WTC11 (cell line): ENCODE measurements around the gene CSNK1G1. TPM values are rescaled to one million over a fixed set of nuclear protein-coding genes. Genes with fewer than 3 reads are reported as not detected.

Experiments used
- ATAC-seq: fragments of 200-7000 bp; cut with Tn5 transposase; 2 replicates; pipeline ENCODE4 v1.10.0; 2021; ENCODE audit warnings: mild to moderate bottlenecking, moderate library complexity
- CTCF ChIA-PET: fragments of 300-600 bp; sonication (Branson Sonifier 250); formaldehyde crosslinking; loops from one replicate; lab custom pipeline; 2021; ENCODE audit warnings: antibody characterized with exemption; lab: Charles Lee
- POLR2A ChIA-PET: fragments of 350-600 bp; sonication (Branson Sonifier 250); formaldehyde crosslinking; loops from one replicate; lab custom pipeline; 2021; ENCODE audit warnings: antibody characterized with exemption; lab: Charles Lee
- DNase-seq: peaks from one replicate; pipeline ENCODE4 v3.0.0; 2021; ENCODE audit warnings: low spot score
- H3K27ac Mint-ChIP-seq: 2 replicates; pipeline ENCODE4 v1.8.0; 2021; ENCODE audit warnings: mixed read lengths
- H3K27me3 Mint-ChIP-seq: 2 replicates; pipeline ENCODE4 v1.8.0; 2021; ENCODE audit warnings: low read depth, mild to moderate bottlenecking, moderate library complexity, mixed read lengths
- H3K36me3 Mint-ChIP-seq: 2 replicates; pipeline ENCODE4 v1.8.0; 2021; ENCODE audit warnings: mixed read lengths
- H3K4me1 Mint-ChIP-seq: 2 replicates; pipeline ENCODE4 v1.8.0; 2022; ENCODE audit warnings: mixed read lengths
- H3K4me3 Mint-ChIP-seq: 2 replicates; pipeline ENCODE4 v1.8.0; 2021; ENCODE audit warnings: mild to moderate bottlenecking, moderate library complexity, mixed read lengths
- H3K9me3 Mint-ChIP-seq: 2 replicates; pipeline ENCODE4 v1.8.0; 2021; ENCODE audit warnings: mixed read lengths
- ATF1 ChIP-seq: sonication (generic); formaldehyde crosslinking; IDR thresholded peaks from 2 replicates; pipeline ENCODE4 v1.8.1; 2023; ENCODE audit warnings: mild to moderate bottlenecking, moderate library complexity, missing genetic modification reagents
- FOXJ3 ChIP-seq: sonication (generic); formaldehyde crosslinking; IDR thresholded peaks from 2 replicates; pipeline ENCODE4 v1.9.0; 2021; ENCODE audit warnings: missing genetic modification reagents, mild to moderate bottlenecking, borderline replicate concordance
- GRHL2 ChIP-seq: fragments of 250-450 bp; sonication (Bioruptor Pico); IDR thresholded peaks from 2 replicates; pipeline ENCODE4 v1.8.0; 2022; ENCODE audit warnings: mild to moderate bottlenecking, moderate library complexity; ENCODE audit not compliant: insufficient replicate concordance, severe bottlenecking
- IRF2 ChIP-seq: sonication (generic); formaldehyde crosslinking; IDR thresholded peaks from 2 replicates; pipeline ENCODE4 v1.8.0; 2022; ENCODE audit warnings: low read depth, missing genetic modification reagents, borderline replicate concordance
- JAZF1 ChIP-seq: fragments of 250-450 bp; sonication (Bioruptor Pico); IDR thresholded peaks from 2 replicates; pipeline ENCODE4 v1.9.0; 2021; ENCODE audit warnings: moderate library complexity, mild to moderate bottlenecking, inconsistent platforms
- KAT7 ChIP-seq: sonication (generic); formaldehyde crosslinking; IDR thresholded peaks from 2 replicates; pipeline ENCODE4 v1.8.1; 2023; ENCODE audit warnings: missing genetic modification reagents, mild to moderate bottlenecking, borderline replicate concordance
- MYBL2 ChIP-seq: sonication (generic); formaldehyde crosslinking; IDR thresholded peaks from 2 replicates; pipeline ENCODE4 v1.8.1; 2023; ENCODE audit warnings: mild to moderate bottlenecking, moderate library complexity, missing genetic modification reagents
- NR2C2 ChIP-seq: sonication (generic); formaldehyde crosslinking; IDR thresholded peaks from 2 replicates; pipeline ENCODE4 v1.8.0; 2022; ENCODE audit warnings: mild to moderate bottlenecking, missing genetic modification reagents
- OVOL2 ChIP-seq: fragments of 250-450 bp; sonication (Bioruptor Pico); IDR thresholded peaks from 2 replicates; pipeline ENCODE4 v1.9.0; 2021; ENCODE audit warnings: mild to moderate bottlenecking, borderline replicate concordance
- TCF7 ChIP-seq: sonication (generic); formaldehyde crosslinking; IDR thresholded peaks from 2 replicates; pipeline ENCODE4 v1.8.0; 2022; ENCODE audit warnings: mild to moderate bottlenecking, low read depth, missing genetic modification reagents, moderate library complexity
- TEAD1 ChIP-seq: sonication (generic); formaldehyde crosslinking; IDR thresholded peaks from 2 replicates; pipeline ENCODE4 v1.8.0; 2022; ENCODE audit warnings: mild to moderate bottlenecking, missing genetic modification reagents
- TEAD4 ChIP-seq: sonication (generic); formaldehyde crosslinking; IDR thresholded peaks from 2 replicates; pipeline ENCODE4 v1.8.0; 2022; ENCODE audit warnings: mild to moderate bottlenecking, missing genetic modification reagents
- total RNA-seq: library from RNA; stranded (reverse); gene quantifications from 3 replicates; pipeline ENCODE4 v1.2.3, GENCODE V29; 2021
- TF ChIP-seq, protein P1 (sequence below): sonication (generic); formaldehyde crosslinking; IDR thresholded peaks from 2 replicates; pipeline ENCODE4 v1.8.1; 2023; ENCODE audit warnings: mild to moderate bottlenecking, missing genetic modification reagents, moderate library complexity
- TF ChIP-seq, protein P2 (sequence below): sonication (generic); formaldehyde crosslinking; IDR thresholded peaks from 2 replicates; pipeline ENCODE4 v1.8.1; 2023; ENCODE audit warnings: mild to moderate bottlenecking, missing genetic modification reagents, moderate library complexity
- TF ChIP-seq, protein P3 (sequence below): sonication (generic); formaldehyde crosslinking; IDR thresholded peaks from 2 replicates; pipeline ENCODE4 v1.8.0; 2022; ENCODE audit warnings: mild to moderate bottlenecking, missing genetic modification reagents
- TF ChIP-seq, protein P4 (sequence below): sonication (generic); formaldehyde crosslinking; conservative IDR thresholded peaks from 2 replicates; pipeline ENCODE4 v1.8.1; 2022; ENCODE audit warnings: mild to moderate bottlenecking, missing genetic modification reagents
- TF ChIP-seq, protein P5 (sequence below): sonication (generic); formaldehyde crosslinking; IDR thresholded peaks from 2 replicates; pipeline ENCODE4 v1.8.0; 2023; ENCODE audit warnings: missing genetic modification reagents, mild to moderate bottlenecking, borderline replicate concordance
- TF ChIP-seq, protein P6 (sequence below): sonication (generic); formaldehyde crosslinking; IDR thresholded peaks from 2 replicates; pipeline ENCODE4 v1.8.1; 2022; ENCODE audit warnings: low read depth, mild to moderate bottlenecking, moderate library complexity, missing genetic modification reagents, borderline replicate concordance
- TF ChIP-seq, protein P7 (sequence below): sonication (generic); formaldehyde crosslinking; IDR thresholded peaks from 2 replicates; pipeline ENCODE4 v1.8.1; 2022; ENCODE audit warnings: missing genetic modification reagents, borderline replicate concordance
- TF ChIP-seq, protein P8 (sequence below): sonication (generic); formaldehyde crosslinking; IDR thresholded peaks from 2 replicates; pipeline ENCODE4 v1.8.0; 2022; ENCODE audit warnings: mild to moderate bottlenecking, missing genetic modification reagents

The CSNK1G1 gene
- total RNA-seq, 1 experiment from 2014 or later = 19.3 TPM

DNA sequence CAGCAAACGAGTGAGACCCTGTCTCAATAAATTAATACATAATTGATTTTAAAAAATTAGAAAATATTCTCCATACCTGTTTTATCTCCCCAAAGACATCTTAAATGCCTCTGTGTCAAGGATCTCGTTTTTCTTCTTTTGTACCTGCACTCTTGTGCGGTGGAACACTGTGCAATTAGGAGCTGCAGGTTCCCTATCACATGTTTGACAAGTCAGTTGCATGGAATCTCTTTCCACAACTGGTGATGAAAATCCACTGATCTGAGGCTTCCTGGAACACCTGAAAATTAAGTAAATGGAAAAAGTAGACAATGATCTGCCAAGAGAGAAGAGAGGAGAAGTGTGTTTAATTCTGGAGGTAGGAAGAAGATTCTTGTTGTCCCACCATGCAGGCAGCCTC, 207.4 kb downstream of the CSNK1G1 start:
- no peak for DNase-seq
- Mint-ChIP-seq H3K36me3 (no peaks in the 10 kb centered on the region), H3K27ac (no peak overlapping the region; the same call in 1 of the 2 replicates), H3K9me3 (no peaks in the 10 kb centered on the region)
- TF ChIP-seq GRHL2 (CRISPR knock-in tag) (no peak), TEAD1 (CRISPR knock-in tag) (no peak)
- TF ChIP-seq, protein P1, sequence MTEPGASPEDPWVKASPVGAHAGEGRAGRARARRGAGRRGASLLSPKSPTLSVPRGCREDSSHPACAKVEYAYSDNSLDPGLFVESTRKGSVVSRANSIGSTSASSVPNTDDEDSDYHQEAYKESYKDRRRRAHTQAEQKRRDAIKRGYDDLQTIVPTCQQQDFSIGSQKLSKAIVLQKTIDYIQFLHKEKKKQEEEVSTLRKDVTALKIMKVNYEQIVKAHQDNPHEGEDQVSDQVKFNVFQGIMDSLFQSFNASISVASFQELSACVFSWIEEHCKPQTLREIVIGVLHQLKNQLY (CRISPR knock-in tag) = no peak
- TF ChIP-seq, protein P2, sequence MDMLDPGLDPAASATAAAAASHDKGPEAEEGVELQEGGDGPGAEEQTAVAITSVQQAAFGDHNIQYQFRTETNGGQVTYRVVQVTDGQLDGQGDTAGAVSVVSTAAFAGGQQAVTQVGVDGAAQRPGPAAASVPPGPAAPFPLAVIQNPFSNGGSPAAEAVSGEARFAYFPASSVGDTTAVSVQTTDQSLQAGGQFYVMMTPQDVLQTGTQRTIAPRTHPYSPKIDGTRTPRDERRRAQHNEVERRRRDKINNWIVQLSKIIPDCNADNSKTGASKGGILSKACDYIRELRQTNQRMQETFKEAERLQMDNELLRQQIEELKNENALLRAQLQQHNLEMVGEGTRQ (CRISPR knock-in tag) = no peak
- TF ChIP-seq, protein P3, sequence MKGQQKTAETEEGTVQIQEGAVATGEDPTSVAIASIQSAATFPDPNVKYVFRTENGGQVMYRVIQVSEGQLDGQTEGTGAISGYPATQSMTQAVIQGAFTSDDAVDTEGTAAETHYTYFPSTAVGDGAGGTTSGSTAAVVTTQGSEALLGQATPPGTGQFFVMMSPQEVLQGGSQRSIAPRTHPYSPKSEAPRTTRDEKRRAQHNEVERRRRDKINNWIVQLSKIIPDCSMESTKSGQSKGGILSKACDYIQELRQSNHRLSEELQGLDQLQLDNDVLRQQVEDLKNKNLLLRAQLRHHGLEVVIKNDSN = no peak
- TF ChIP-seq, all 79 proteins: peak for 0
- Mint-ChIP-seq H3K27me3 (peaks cover 32% of the 10 kb centered on the region), H3K4me1 (peaks cover 16% of the 10 kb centered on the region), H3K4me3 (no peak overlapping the region)
- no peak for ATAC-seq
- ChIA-PET POLR2A (no interaction called here), CTCF (interaction anchor here (1.4 kb wide), 3 partner anchors 15 to 51 kb away, joined by 4 to 10 read pairs (median 7); partner anchors contain the start of gene PPIB)

DNA sequence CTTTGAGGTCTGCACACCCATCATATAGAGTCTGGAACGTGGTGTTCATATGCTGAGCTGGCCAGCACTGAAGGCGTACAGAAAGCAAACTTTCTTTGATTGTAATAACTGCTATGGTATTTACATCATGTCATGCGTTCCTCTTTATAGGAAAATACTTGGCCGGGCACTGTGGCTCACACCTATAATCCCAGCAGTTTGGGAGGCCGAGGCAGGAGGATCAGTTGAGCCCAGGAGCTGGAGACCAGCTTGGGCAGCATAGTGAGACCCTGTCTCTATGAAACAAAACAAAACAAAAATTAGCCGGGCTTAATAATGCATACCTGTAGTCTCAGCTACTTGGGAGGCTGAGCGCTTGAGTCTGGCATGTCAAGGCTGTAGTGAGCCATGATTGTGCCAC, 207.8 kb downstream of the CSNK1G1 start:
- TF ChIP-seq TEAD1 (CRISPR knock-in tag) (no peak), MYBL2 (no peak), GRHL2 (CRISPR knock-in tag) (no peak), IRF2 (CRISPR knock-in tag) (no peak), KAT7 (no peak), NR2C2 (CRISPR knock-in tag) (no peak), TEAD4 (CRISPR knock-in tag) (no peak), ATF1 (no peak), OVOL2 (no peak), FOXJ3 (CRISPR knock-in tag) (no peak), TCF7 (CRISPR knock-in tag) (no peak), JAZF1 (no peak)
- TF ChIP-seq, protein P4, sequence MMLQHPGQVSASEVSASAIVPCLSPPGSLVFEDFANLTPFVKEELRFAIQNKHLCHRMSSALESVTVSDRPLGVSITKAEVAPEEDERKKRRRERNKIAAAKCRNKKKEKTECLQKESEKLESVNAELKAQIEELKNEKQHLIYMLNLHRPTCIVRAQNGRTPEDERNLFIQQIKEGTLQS (CRISPR knock-in tag) = no peak
- TF ChIP-seq, protein P5, sequence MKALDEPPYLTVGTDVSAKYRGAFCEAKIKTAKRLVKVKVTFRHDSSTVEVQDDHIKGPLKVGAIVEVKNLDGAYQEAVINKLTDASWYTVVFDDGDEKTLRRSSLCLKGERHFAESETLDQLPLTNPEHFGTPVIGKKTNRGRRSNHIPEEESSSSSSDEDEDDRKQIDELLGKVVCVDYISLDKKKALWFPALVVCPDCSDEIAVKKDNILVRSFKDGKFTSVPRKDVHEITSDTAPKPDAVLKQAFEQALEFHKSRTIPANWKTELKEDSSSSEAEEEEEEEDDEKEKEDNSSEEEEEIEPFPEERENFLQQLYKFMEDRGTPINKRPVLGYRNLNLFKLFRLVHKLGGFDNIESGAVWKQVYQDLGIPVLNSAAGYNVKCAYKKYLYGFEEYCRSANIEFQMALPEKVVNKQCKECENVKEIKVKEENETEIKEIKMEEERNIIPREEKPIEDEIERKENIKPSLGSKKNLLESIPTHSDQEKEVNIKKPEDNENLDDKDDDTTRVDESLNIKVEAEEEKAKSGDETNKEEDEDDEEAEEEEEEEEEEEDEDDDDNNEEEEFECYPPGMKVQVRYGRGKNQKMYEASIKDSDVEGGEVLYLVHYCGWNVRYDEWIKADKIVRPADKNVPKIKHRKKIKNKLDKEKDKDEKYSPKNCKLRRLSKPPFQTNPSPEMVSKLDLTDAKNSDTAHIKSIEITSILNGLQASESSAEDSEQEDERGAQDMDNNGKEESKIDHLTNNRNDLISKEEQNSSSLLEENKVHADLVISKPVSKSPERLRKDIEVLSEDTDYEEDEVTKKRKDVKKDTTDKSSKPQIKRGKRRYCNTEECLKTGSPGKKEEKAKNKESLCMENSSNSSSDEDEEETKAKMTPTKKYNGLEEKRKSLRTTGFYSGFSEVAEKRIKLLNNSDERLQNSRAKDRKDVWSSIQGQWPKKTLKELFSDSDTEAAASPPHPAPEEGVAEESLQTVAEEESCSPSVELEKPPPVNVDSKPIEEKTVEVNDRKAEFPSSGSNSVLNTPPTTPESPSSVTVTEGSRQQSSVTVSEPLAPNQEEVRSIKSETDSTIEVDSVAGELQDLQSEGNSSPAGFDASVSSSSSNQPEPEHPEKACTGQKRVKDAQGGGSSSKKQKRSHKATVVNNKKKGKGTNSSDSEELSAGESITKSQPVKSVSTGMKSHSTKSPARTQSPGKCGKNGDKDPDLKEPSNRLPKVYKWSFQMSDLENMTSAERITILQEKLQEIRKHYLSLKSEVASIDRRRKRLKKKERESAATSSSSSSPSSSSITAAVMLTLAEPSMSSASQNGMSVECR = no peak
- TF ChIP-seq, protein P6, sequence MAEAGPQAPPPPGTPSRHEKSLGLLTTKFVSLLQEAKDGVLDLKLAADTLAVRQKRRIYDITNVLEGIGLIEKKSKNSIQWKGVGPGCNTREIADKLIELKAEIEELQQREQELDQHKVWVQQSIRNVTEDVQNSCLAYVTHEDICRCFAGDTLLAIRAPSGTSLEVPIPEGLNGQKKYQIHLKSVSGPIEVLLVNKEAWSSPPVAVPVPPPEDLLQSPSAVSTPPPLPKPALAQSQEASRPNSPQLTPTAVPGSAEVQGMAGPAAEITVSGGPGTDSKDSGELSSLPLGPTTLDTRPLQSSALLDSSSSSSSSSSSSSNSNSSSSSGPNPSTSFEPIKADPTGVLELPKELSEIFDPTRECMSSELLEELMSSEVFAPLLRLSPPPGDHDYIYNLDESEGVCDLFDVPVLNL = no peak
- TF ChIP-seq, protein P7, sequence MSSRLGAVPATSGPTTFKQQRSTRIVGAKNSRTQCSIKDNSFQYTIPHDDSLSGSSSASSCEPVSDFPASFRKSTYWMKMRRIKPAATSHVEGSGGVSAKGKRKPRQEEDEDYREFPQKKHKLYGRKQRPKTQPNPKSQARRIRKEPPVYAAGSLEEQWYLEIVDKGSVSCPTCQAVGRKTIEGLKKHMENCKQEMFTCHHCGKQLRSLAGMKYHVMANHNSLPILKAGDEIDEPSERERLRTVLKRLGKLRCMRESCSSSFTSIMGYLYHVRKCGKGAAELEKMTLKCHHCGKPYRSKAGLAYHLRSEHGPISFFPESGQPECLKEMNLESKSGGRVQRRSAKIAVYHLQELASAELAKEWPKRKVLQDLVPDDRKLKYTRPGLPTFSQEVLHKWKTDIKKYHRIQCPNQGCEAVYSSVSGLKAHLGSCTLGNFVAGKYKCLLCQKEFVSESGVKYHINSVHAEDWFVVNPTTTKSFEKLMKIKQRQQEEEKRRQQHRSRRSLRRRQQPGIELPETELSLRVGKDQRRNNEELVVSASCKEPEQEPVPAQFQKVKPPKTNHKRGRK (CRISPR knock-in tag) = no peak
- TF ChIP-seq, protein P8, sequence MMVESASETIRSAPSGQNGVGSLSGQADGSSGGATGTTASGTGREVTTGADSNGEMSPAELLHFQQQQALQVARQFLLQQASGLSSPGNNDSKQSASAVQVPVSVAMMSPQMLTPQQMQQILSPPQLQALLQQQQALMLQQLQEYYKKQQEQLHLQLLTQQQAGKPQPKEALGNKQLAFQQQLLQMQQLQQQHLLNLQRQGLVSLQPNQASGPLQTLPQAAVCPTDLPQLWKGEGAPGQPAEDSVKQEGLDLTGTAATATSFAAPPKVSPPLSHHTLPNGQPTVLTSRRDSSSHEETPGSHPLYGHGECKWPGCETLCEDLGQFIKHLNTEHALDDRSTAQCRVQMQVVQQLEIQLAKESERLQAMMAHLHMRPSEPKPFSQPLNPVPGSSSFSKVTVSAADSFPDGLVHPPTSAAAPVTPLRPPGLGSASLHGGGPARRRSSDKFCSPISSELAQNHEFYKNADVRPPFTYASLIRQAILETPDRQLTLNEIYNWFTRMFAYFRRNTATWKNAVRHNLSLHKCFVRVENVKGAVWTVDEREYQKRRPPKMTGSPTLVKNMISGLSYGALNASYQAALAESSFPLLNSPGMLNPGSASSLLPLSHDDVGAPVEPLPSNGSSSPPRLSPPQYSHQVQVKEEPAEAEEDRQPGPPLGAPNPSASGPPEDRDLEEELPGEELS (CRISPR knock-in tag) = no peak
- TF ChIP-seq, all 79 proteins: peak for 0
- Mint-ChIP-seq H3K4me3 (no peak overlapping the region), H3K36me3 (no peaks in the 10 kb centered on the region), H3K4me1 (peaks cover 13% of the 10 kb centered on the region), H3K9me3 (no peaks in the 10 kb centered on the region), H3K27me3 (peaks cover 28% of the 10 kb centered on the region), H3K27ac (no peak overlapping the region)
- ATAC-seq = no peak
- DNase-seq = no peak
- ChIA-PET CTCF (no interaction called here), POLR2A (no interaction called here)
